Central memory CD4-positive, alpha-beta T cell (primary cell): ENCODE data around the gene CMTM8.

Experiments used
- DNase-seq: peaks from one replicate; pipeline ENCODE4 v3.0.0; 2022

CMTM8 gene

GRCh38 chr3:32340611-32341365 lies 102.3 kb downstream of the CMTM8 start:
- no peak for DNase-seq

GRCh38 chr3:32347343-32348125 lies 109.1 kb downstream of the CMTM8 start:
- DNase-seq = no peak

- no peak for DNase-seq
Measured at GRCh38 chr3:32349184-32349583, 110.7 kb downstream of the CMTM8 start.

- DNase-seq = no peak
Measured at GRCh38 chr3:32352563-32352962, 114.1 kb downstream of the CMTM8 start.

GRCh38 chr3:32353351-32353750 lies 114.9 kb downstream of the CMTM8 start:
- no peak for DNase-seq

- no peak for DNase-seq
Measured at GRCh38 chr3:32354362-32354778, 115.9 kb downstream of the CMTM8 start.

GRCh38 chr3:32355751-32356291 lies 117.3 kb downstream of the CMTM8 start:
- DNase-seq = no peak

- DNase-seq = no peak
Measured at GRCh38 chr3:32359766-32360492, 121.4 kb downstream of the CMTM8 start.

GRCh38 chr3:32360493-32360827 lies 122.0 kb downstream of the CMTM8 start:
- DNase-seq = no peak

- no peak for DNase-seq
Measured at GRCh38 chr3:32366638-32367397, 128.3 kb downstream of the CMTM8 start.

GRCh38 chr3:32367442-32367841 lies 129.0 kb downstream of the CMTM8 start:
- no peak for DNase-seq

GRCh38 chr3:32371461-32372212 lies 133.2 kb downstream of the CMTM8 start:
- DNase-seq = peak; percentile 36

GRCh38 chr3:32372213-32372490 lies 133.7 kb downstream of the CMTM8 start:
- no peak for DNase-seq

GRCh38 chr3:32373276-32373675 lies 134.8 kb downstream of the CMTM8 start:
- no peak for DNase-seq

GRCh38 chr3:32373844-32374243 lies 135.4 kb downstream of the CMTM8 start:
- no peak for DNase-seq

- DNase-seq = peak; percentile 73
Measured at GRCh38 chr3:32374788-32375595, 136.5 kb downstream of the CMTM8 start.

GRCh38 chr3:32375596-32375930 lies 137.1 kb downstream of the CMTM8 start:
- no peak for DNase-seq

- no peak for DNase-seq
Measured at GRCh38 chr3:32376115-32376514, 137.6 kb downstream of the CMTM8 start.

- no peak for DNase-seq
Measured at GRCh38 chr3:32379831-32380500, 141.5 kb downstream of the CMTM8 start.

- DNase-seq = no peak
Measured at GRCh38 chr3:32381922-32382321, 143.4 kb downstream of the CMTM8 start.
